Memory B cell (primary cell): ENCODE data around the gene UBASH3B.
"Not testable (repeated sequence)": the region's sequence is repeated elsewhere in the genome, so short reads cannot be mapped to it uniquely, and the experiment has no call there.

ENCODE experiments used
- ATAC-seq: fragments of 150-1000 bp; cut with Tn5 transposase; 2 replicates; pipeline ENCODE4 v1.10.0; 2021; ENCODE audit warnings: low read depth, mild to moderate bottlenecking, moderate library complexity
- DNase-seq, 2 donors: peaks; one replicate each; pipeline ENCODE4 v3.0.0; 2022; ENCODE audit warnings: low spot score in 2 of 2
- H3K27ac Mint-ChIP-seq: one replicate; pipeline ENCODE4 v1.8.0; 2022; ENCODE audit warnings: mild to moderate bottlenecking, moderate library complexity, mixed read lengths
- H3K27me3 Mint-ChIP-seq: one replicate; pipeline ENCODE4 v1.8.0; 2022; ENCODE audit warnings: mixed read lengths
- H3K36me3 Mint-ChIP-seq: one replicate; pipeline ENCODE4 v1.8.0; 2022; ENCODE audit warnings: mild to moderate bottlenecking, mixed read lengths
- H3K4me1 Mint-ChIP-seq: one replicate; pipeline ENCODE4 v1.8.0; 2022; ENCODE audit warnings: mixed read lengths
- H3K4me3 Mint-ChIP-seq: one replicate; pipeline ENCODE4 v1.8.0; 2022; ENCODE audit warnings: mild to moderate bottlenecking, moderate library complexity, mixed read lengths
- H3K9me3 Mint-ChIP-seq: one replicate; pipeline ENCODE4 v1.8.0; 2022; ENCODE audit warnings: mixed read lengths

UBASH3B gene

DNA sequence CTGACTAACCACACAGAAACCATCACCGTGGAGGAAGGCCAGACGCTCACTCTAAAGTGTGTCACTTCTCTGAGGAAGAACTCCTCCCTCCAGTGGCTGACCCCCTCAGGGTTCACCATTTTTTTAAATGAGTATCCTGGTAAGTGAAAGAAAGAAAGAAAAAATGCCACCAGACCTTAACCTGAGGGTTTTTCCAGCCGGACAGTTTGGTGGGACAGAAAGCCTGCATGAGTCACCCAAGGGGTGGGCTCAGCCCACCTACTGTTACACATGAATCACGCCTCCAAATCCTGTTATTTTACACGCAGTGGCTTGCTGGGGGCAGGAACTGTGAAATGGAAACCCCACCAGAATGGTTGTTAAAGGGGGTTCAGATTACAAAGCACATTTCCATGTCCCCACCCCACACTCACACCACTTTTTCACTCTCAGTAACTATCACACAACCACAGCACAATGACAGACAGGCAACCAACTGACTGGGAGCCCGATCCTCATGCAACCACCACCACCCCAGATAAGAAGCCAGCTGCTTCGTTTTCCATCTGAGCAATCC, 194.6 kb downstream of the UBASH3B start:
- ATAC-seq (no peak), DNase-seq (no peak)
- Mint-ChIP-seq H3K9me3 (peaks cover under 1% of the 10 kb centered on the region), H3K27ac (peak overlapping the region; percentile 39), H3K4me1 (peaks cover 35% of the 10 kb centered on the region), H3K27me3 (no peaks in the 10 kb centered on the region), H3K4me3 (no peak overlapping the region), H3K36me3 (peaks cover under 1% of the 10 kb centered on the region)

- Mint-ChIP-seq H3K4me1 (peaks cover 32% of the 10 kb centered on the region), H3K36me3 (no peaks in the 10 kb centered on the region), H3K9me3 (no peaks in the 10 kb centered on the region), H3K4me3 (peak overlapping the region; percentile 88), H3K27me3 (no peaks in the 10 kb centered on the region), H3K27ac (peak overlapping the region; percentile 96)
- DNase-seq (peak in 1 of 2 donors; percentile 43), ATAC-seq (peak; percentile 99)
Observed at GRCh38 chr11:122851366-122851966, 195.9 kb downstream of the UBASH3B start.

GRCh38 chr11:122852074-122852795, 196.7 kb downstream of the UBASH3B start:
- Mint-ChIP-seq H3K9me3 (no peaks in the 10 kb centered on the region), H3K27me3 (no peaks in the 10 kb centered on the region), H3K27ac (peak overlapping the region; percentile 96), H3K4me1 (peaks cover 33% of the 10 kb centered on the region), H3K36me3 (no peaks in the 10 kb centered on the region), H3K4me3 (peak overlapping the region; percentile 88)
- peak; percentile 31 for ATAC-seq
- no peak for DNase-seq

GRCh38 chr11:122852796-122853160, 197.3 kb downstream of the UBASH3B start:
- Mint-ChIP-seq H3K4me1 (peaks cover 30% of the 10 kb centered on the region), H3K9me3 (no peaks in the 10 kb centered on the region)

GRCh38 chr11:122853261-122853660, 197.7 kb downstream of the UBASH3B start:
- Mint-ChIP-seq H3K36me3 (no peaks in the 10 kb centered on the region), H3K9me3 (no peaks in the 10 kb centered on the region), H3K4me3 (peak overlapping the region; percentile 24), H3K27ac (no peak overlapping the region), H3K27me3 (no peaks in the 10 kb centered on the region), H3K4me1 (peaks cover 30% of the 10 kb centered on the region)
- no peak for ATAC-seq
- no peak for DNase-seq

More at GRCh38 chr11:122852796-122853160, 197.3 kb downstream of the UBASH3B start:
- ATAC-seq (no peak), DNase-seq (no peak)
- Mint-ChIP-seq H3K27me3 (no peaks in the 10 kb centered on the region), H3K27ac (peak overlapping the region; percentile 96), H3K4me3 (peak overlapping the region; percentile 88), H3K36me3 (no peaks in the 10 kb centered on the region)

GRCh38 chr11:122853971-122854446, 198.5 kb downstream of the UBASH3B start:
- no peaks in the 10 kb centered on the region for H3K9me3 Mint-ChIP-seq
- ATAC-seq (no peak), DNase-seq (peak; percentile 49 to 64)
- no peak overlapping the region for H3K27ac Mint-ChIP-seq
- H3K36me3 Mint-ChIP-seq, result no peaks in the 10 kb centered on the region
- peaks cover 30% of the 10 kb centered on the region for H3K4me1 Mint-ChIP-seq
- no peak overlapping the region for H3K4me3 Mint-ChIP-seq
- H3K27me3 Mint-ChIP-seq, result no peaks in the 10 kb centered on the region

DNA sequence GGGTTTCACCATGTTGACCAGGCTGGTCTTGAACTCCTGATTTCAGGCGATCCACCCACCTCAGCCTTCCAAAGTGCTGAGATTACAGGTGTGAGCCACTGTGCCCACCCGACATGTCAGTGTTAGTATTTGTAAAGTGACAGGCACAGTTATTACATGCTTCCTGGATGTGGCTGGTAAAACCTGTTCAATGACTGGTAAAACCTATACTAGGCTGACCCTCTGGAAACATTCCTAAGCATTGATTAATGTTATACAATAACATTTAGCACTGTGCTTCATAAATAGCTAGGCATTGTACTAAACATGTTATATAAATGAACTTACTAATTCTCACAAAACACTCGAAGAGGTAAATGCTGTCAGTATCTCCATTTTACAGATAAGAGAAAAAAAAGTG, 206.1 kb downstream of the UBASH3B start:
- no peak overlapping the region for H3K4me3 Mint-ChIP-seq
- DNase-seq (no peak), ATAC-seq (no peak)
- peaks cover 8% of the 10 kb centered on the region for H3K4me1 Mint-ChIP-seq
- H3K27me3 Mint-ChIP-seq, result peaks cover 10% of the 10 kb centered on the region
- no peaks in the 10 kb centered on the region for H3K36me3 Mint-ChIP-seq
- no peak overlapping the region for H3K27ac Mint-ChIP-seq
- H3K9me3 Mint-ChIP-seq, result no peaks in the 10 kb centered on the region

- H3K27me3 Mint-ChIP-seq, result peaks cover 10% of the 10 kb centered on the region
- no peaks in the 10 kb centered on the region for H3K9me3 Mint-ChIP-seq
- H3K36me3 Mint-ChIP-seq, result no peaks in the 10 kb centered on the region
- peaks cover 6% of the 10 kb centered on the region for H3K4me1 Mint-ChIP-seq
- no peak overlapping the region for H3K4me3 Mint-ChIP-seq
- no peak for ATAC-seq
- H3K27ac Mint-ChIP-seq, result no peak overlapping the region
- DNase-seq, result no peak
Observed at GRCh38 chr11:122862091-122862490, 206.6 kb downstream of the UBASH3B start.

DNA sequence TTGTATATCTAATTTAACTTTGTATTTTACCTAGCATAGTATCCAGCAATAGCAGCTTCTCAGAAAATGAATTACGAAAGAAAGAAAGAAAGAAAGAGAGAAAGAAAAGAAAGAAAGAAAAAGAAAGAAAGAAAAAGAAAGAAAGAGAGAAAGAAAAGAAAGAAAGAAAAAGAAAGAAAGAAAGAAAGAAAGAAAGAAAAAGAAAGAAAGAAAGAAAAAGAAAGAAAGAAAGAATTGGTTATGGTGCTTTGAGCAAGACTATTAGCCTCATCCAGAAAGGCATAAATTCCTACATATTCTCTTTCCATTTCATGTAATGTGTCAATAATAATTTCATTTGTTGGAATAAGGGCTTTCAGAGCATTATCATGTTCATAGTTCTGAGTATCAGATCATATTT, 207.6 kb downstream of the UBASH3B start:
- not testable (repeated sequence) for DNase-seq, ATAC-seq, H3K4me3 Mint-ChIP-seq, H3K36me3 Mint-ChIP-seq, H3K27ac Mint-ChIP-seq, H3K9me3 Mint-ChIP-seq, H3K4me1 Mint-ChIP-seq
- H3K27me3 Mint-ChIP-seq, result peaks cover 12% of the 10 kb centered on the region

GRCh38 chr11:122863704-122864326, 208.3 kb downstream of the UBASH3B start:
- H3K27ac Mint-ChIP-seq, result no peak overlapping the region
- no peak for ATAC-seq
- no peak overlapping the region for H3K4me3 Mint-ChIP-seq
- H3K27me3 Mint-ChIP-seq, result peaks cover 12% of the 10 kb centered on the region
- H3K9me3 Mint-ChIP-seq, result no peaks in the 10 kb centered on the region
- no peaks in the 10 kb centered on the region for H3K36me3 Mint-ChIP-seq
- peaks cover 6% of the 10 kb centered on the region for H3K4me1 Mint-ChIP-seq
- peak in 1 of 2 donors; percentile 22 for DNase-seq
